GF-D8 (cell line): ENCODE results near the gene DNAJB5.
"Not testable (repeated sequence)": the region's sequence is repeated elsewhere in the genome, so short reads cannot be mapped to it uniquely, and the experiment has no call there.

Experiments used
- DNase-seq: peaks from one replicate; lab custom pipeline; 2025; lab: John Stamatoyannopoulos, UW

DNAJB5 gene

GRCh38 chr9:34989003-34989945, at the start of gene DNAJB5:
TSS of gene DNAJB5 (plus strand) at chr9:34989745. CDS start at chr9:34990631, 886 bp downstream.
- peak; percentile 93 for DNase-seq

GRCh38 chr9:34939989-34940388, 49.6 kb upstream of the DNAJB5 start:
- DNase-seq: not testable (repeated sequence)

- no peak for DNase-seq
Measured at GRCh38 chr9:34948451-34948850, 41.1 kb upstream of the DNAJB5 start.

GRCh38 chr9:34954225-34954624, 35.3 kb upstream of the DNAJB5 start:
- DNase-seq: no peak

- DNase-seq: not testable (repeated sequence)
Measured at GRCh38 chr9:34956066-34956465, 33.5 kb upstream of the DNAJB5 start.

- DNase-seq: no peak
Measured at GRCh38 chr9:34956648-34957047, 32.9 kb upstream of the DNAJB5 start.

- no peak for DNase-seq
Measured at GRCh38 chr9:34957492-34958410, 31.8 kb upstream of the DNAJB5 start, which contains the start of gene PHF24. TSS of gene PHF24 (plus strand) at chr9:34958285. CDS start at chr9:34971299, 13,014 bp downstream.

- DNase-seq: no peak
Measured at GRCh38 chr9:34958411-34958982, 31.0 kb upstream of the DNAJB5 start.

- no peak for DNase-seq
Measured at GRCh38 chr9:34959461-34959860, 30.1 kb upstream of the DNAJB5 start.

GRCh38 chr9:34961574-34962490, 27.7 kb upstream of the DNAJB5 start:
- DNase-seq: no peak

GRCh38 chr9:34962546-34962945, 27.0 kb upstream of the DNAJB5 start:
- DNase-seq: no peak

- DNase-seq: no peak
Measured at GRCh38 chr9:34963552-34963951, 26.0 kb upstream of the DNAJB5 start.

GRCh38 chr9:34964458-34964857, 25.1 kb upstream of the DNAJB5 start:
- DNase-seq: no peak

- DNase-seq: no peak
Measured at GRCh38 chr9:34971146-34971811, 18.3 kb upstream of the DNAJB5 start.

GRCh38 chr9:34974664-34975063, 14.9 kb upstream of the DNAJB5 start:
- no peak for DNase-seq

GRCh38 chr9:34976441-34976840, 13.1 kb upstream of the DNAJB5 start:
- no peak for DNase-seq

- DNase-seq: no peak
Measured at GRCh38 chr9:34976992-34977391, 12.6 kb upstream of the DNAJB5 start.

GRCh38 chr9:34980181-34980761, 9.3 kb upstream of the DNAJB5 start:
- no peak for DNase-seq

GRCh38 chr9:34982361-34982760, 7.2 kb upstream of the DNAJB5 start:
- peak; percentile 61 for DNase-seq

- peak; percentile 53 for DNase-seq
Measured at GRCh38 chr9:34983209-34983608, 6.3 kb upstream of the DNAJB5 start.
